Neural cell (in vitro differentiated cells): ENCODE measurements around the gene PRAC1. TPM values are rescaled to one million over a fixed set of nuclear protein-coding genes. Genes with fewer than 3 reads are reported as not detected.

ENCODE experiments used
- H2AFZ ChIP-seq: fragments of 200-600, 300-800 bp; sonication (generic), shearing (Covaris generic); 2 replicates; pipeline ENCODE4 v1.6.0; 2014; ENCODE audit warnings: low read depth, mild to moderate bottlenecking, antibody characterized with exemption, low read length, moderate library complexity
- H3F3A ChIP-seq: fragments of 200-600 bp; shearing (Covaris generic); 2 replicates; pipeline ENCODE4 v1.6.1; 2016; ENCODE audit warnings: mild to moderate bottlenecking, moderate library complexity, mixed read lengths, antibody characterized with exemption, low read length; ENCODE audit not compliant: insufficient read depth, poor library complexity, severe bottlenecking
- H3K27ac ChIP-seq: fragments of 200-600, 300-800 bp; sonication (generic), shearing (Covaris generic); 2 replicates; pipeline ENCODE4 v1.5.1; 2014; ENCODE audit warnings: mild to moderate bottlenecking, low read length, moderate library complexity
- H3K27me3 ChIP-seq: fragments of 300-800, 200-600 bp; sonication (generic), shearing (Covaris generic); 2 replicates; pipeline ENCODE4 v1.6.0; 2014; ENCODE audit warnings: mild to moderate bottlenecking, low read depth, low read length, moderate library complexity; ENCODE audit not compliant: insufficient read depth
- H3K36me3 ChIP-seq: fragments of 300-800, 200-600 bp; sonication (generic), shearing (Covaris generic); 2 replicates; pipeline ENCODE4 v1.5.1; 2014; ENCODE audit warnings: mild to moderate bottlenecking, antibody characterized with exemption, low read length, moderate library complexity; ENCODE audit not compliant: insufficient read depth
- H3K4me2 ChIP-seq: fragments of 300-800, 200-600 bp; sonication (generic), shearing (Covaris generic); 2 replicates; pipeline ENCODE4 v1.6.0; 2014; ENCODE audit warnings: mild to moderate bottlenecking, low read length
- H3K4me3 ChIP-seq: fragments of 300-800, 200-600 bp; sonication (generic), shearing (Covaris generic); 2 replicates; pipeline ENCODE4 v1.5.1; 2014; ENCODE audit warnings: mild to moderate bottlenecking, low read length, moderate library complexity
- H3K79me2 ChIP-seq: fragments of 200-600 bp; shearing (Covaris generic); replicated peaks from 2 replicates; pipeline ENCODE4 v1.6.0; 2014; ENCODE audit warnings: mild to moderate bottlenecking, low read length, moderate library complexity; ENCODE audit not compliant: insufficient read depth
- H3K9ac ChIP-seq: fragments of 300-800, 200-600 bp; sonication (generic), shearing (Covaris generic); 2 replicates; pipeline ENCODE4 v1.6.1; 2016; ENCODE audit warnings: mild to moderate bottlenecking, low read length, mixed read lengths
- H3K9me2 ChIP-seq: fragments of 200-600 bp; shearing (Covaris generic); 2 replicates; pipeline ENCODE4 v1.6.1; 2016; ENCODE audit warnings: mild to moderate bottlenecking, low read length, mixed read lengths; ENCODE audit not compliant: insufficient read depth
- H3K9me3 ChIP-seq: fragments of 200-600, 300-800 bp; sonication (generic), shearing (Covaris generic); 2 replicates; pipeline ENCODE4 v1.6.1; 2016; ENCODE audit warnings: mild to moderate bottlenecking, mixed run types, low read length, moderate library complexity, mixed read lengths
- H4K20me1 ChIP-seq: fragments of 200-600 bp; shearing (Covaris generic); 2 replicates; pipeline ENCODE4 v1.6.1; 2016; ENCODE audit warnings: mild to moderate bottlenecking, mixed run types; ENCODE audit not compliant: insufficient read depth
- EP300 ChIP-seq: fragments of 450-650 bp; conservative IDR thresholded peaks from 2 replicates; pipeline ENCODE4 v1.6.1; 2014; ENCODE audit warnings: antibody characterized with exemption, mild to moderate bottlenecking, moderate library complexity; ENCODE audit not compliant: poor library complexity, severe bottlenecking
- EZH2 ChIP-seq: fragments of 200-600, 300-800 bp; shearing (Covaris generic), sonication (generic); IDR thresholded peaks from 2 replicates; pipeline ENCODE4 v1.6.1; 2014; ENCODE audit warnings: antibody characterized with exemption, low read length, borderline replicate concordance, mild to moderate bottlenecking; ENCODE audit not compliant: insufficient read depth, poor library complexity, severe bottlenecking
- MXI1 ChIP-seq: fragments of 450-650 bp; conservative IDR thresholded peaks from 2 replicates; pipeline ENCODE4 v1.6.1; 2014; ENCODE audit warnings: antibody characterized with exemption, mild to moderate bottlenecking; ENCODE audit not compliant: poor library complexity, severe bottlenecking
- POLR2AphosphoS5 ChIP-seq: IDR thresholded peaks from 2 replicates; pipeline ENCODE4 v1.6.1; 2012
- RAD21 ChIP-seq: fragments of 450-650 bp; conservative IDR thresholded peaks from 2 replicates; pipeline ENCODE4 v1.6.1; 2014; ENCODE audit warnings: antibody characterized with exemption, mild to moderate bottlenecking, moderate library complexity
- REST ChIP-seq: IDR thresholded peaks from 2 replicates; pipeline ENCODE4 v1.6.1; 2012; ENCODE audit warnings: borderline replicate concordance
- SMC3 ChIP-seq: fragments of 450-650 bp; conservative IDR thresholded peaks from 2 replicates; pipeline ENCODE4 v1.6.1; 2014; ENCODE audit warnings: antibody characterized with exemption, mild to moderate bottlenecking, moderate library complexity; ENCODE audit not compliant: poor library complexity
- TAF1 ChIP-seq: IDR thresholded peaks from 2 replicates; pipeline ENCODE4 v1.6.1; 2012; ENCODE audit warnings: low read depth
- polyA plus RNA-seq: library from polyadenylated mRNA; depleted of rRNA; stranded (reverse); fragments of >200 nt; gene quantifications from 2 replicates; pipeline ENCODE4 v1.2.3, GENCODE V29; 2014
- TF ChIP-seq, protein P1 (sequence below): fragments of 450-650 bp; IDR thresholded peaks from 2 replicates; pipeline ENCODE4 v1.5.1; 2014; ENCODE audit warnings: antibody characterized with exemption, mild to moderate bottlenecking, moderate library complexity; ENCODE audit not compliant: poor library complexity, severe bottlenecking

The PRAC1 gene
- polyA plus RNA-seq, 1 donor from 2014 or later = not detected

GRCh38 chr17:48761114-48761513 lies 38.8 kb upstream of the PRAC1 start:
- no peak overlapping the region for H3K27ac ChIP-seq
- H2AFZ ChIP-seq = no peak overlapping the region
- no peaks in the 10 kb centered on the region for H3K79me2 ChIP-seq
- peaks cover 74% of the 10 kb centered on the region for H3K27me3 ChIP-seq
- no peaks in the 10 kb centered on the region for H3K9me3 ChIP-seq
- no peak for TF ChIP-seq REST
- no peak for TF ChIP-seq SMC3
- no peak for TF ChIP-seq TAF1
- no peak for TF ChIP-seq EP300
- no peak for TF ChIP-seq EZH2
- TF ChIP-seq, protein P1, sequence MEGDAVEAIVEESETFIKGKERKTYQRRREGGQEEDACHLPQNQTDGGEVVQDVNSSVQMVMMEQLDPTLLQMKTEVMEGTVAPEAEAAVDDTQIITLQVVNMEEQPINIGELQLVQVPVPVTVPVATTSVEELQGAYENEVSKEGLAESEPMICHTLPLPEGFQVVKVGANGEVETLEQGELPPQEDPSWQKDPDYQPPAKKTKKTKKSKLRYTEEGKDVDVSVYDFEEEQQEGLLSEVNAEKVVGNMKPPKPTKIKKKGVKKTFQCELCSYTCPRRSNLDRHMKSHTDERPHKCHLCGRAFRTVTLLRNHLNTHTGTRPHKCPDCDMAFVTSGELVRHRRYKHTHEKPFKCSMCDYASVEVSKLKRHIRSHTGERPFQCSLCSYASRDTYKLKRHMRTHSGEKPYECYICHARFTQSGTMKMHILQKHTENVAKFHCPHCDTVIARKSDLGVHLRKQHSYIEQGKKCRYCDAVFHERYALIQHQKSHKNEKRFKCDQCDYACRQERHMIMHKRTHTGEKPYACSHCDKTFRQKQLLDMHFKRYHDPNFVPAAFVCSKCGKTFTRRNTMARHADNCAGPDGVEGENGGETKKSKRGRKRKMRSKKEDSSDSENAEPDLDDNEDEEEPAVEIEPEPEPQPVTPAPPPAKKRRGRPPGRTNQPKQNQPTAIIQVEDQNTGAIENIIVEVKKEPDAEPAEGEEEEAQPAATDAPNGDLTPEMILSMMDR = no peak
- no peak for TF ChIP-seq RAD21
- no peak for TF ChIP-seq MXI1
- no peak for TF ChIP-seq POLR2AphosphoS5
- no peaks in the 10 kb centered on the region for H3K36me3 ChIP-seq
- no peaks in the 10 kb centered on the region for H3F3A ChIP-seq
- no peak overlapping the region for H3K4me3 ChIP-seq
- no peaks in the 10 kb centered on the region for H3K9me2 ChIP-seq
- no peak overlapping the region for H3K9ac ChIP-seq
- H3K4me2 ChIP-seq = no peak overlapping the region
- no peaks in the 10 kb centered on the region for H4K20me1 ChIP-seq

- H3K36me3 ChIP-seq = no peaks in the 10 kb centered on the region
- no peak overlapping the region for H3K27ac ChIP-seq
- no peak overlapping the region for H3K4me2 ChIP-seq
Observed at GRCh38 chr17:48760411-48760810, 38.1 kb upstream of the PRAC1 start.

More at GRCh38 chr17:48760411-48760810, 38.1 kb upstream of the PRAC1 start:
- Histone ChIP-seq H2AFZ (no peak overlapping the region), H3K27me3 (peaks cover 75% of the 10 kb centered on the region), H3K9me3 (no peaks in the 10 kb centered on the region), H3K79me2 (no peaks in the 10 kb centered on the region), H3K9ac (no peak overlapping the region), H3K9me2 (no peaks in the 10 kb centered on the region), H4K20me1 (no peaks in the 10 kb centered on the region), H3K4me3 (no peak overlapping the region), H3F3A (no peaks in the 10 kb centered on the region)
- TF ChIP-seq TAF1 (no peak), REST (no peak), RAD21 (no peak), POLR2AphosphoS5 (no peak), MXI1 (no peak), SMC3 (no peak), EP300 (no peak), EZH2 (no peak)
- TF ChIP-seq, protein P1 = no peak
